NCI-H128 (cell line): Measurements from ENCODE around the gene SH3BP4.

ENCODE experiments used
- DNase-seq: peaks from one replicate; lab custom pipeline; 2025; ENCODE audit not compliant: unreplicated experiment; lab: John Stamatoyannopoulos, UW

Gene SH3BP4

GRCh38 chr2:234982096-234982834 is 30.4 kb downstream of the SH3BP4 start:
- no peak for DNase-seq

- peak; percentile 35 for DNase-seq
These were observed 31.4 kb downstream of the SH3BP4 start for GRCh38 chr2:234983011-234983726.

- DNase-seq = no peak
These were observed 33.9 kb downstream of the SH3BP4 start for GRCh38 chr2:234985608-234986245.

GRCh38 chr2:234986390-234986789 is 34.6 kb downstream of the SH3BP4 start:
- DNase-seq = no peak

GRCh38 chr2:234986876-234987720 is 35.3 kb downstream of the SH3BP4 start:
- no peak for DNase-seq

GRCh38 chr2:234987754-234988153 is 35.9 kb downstream of the SH3BP4 start:
- DNase-seq = no peak

GRCh38 chr2:234988491-234988890 is 36.7 kb downstream of the SH3BP4 start:
- DNase-seq = no peak

- DNase-seq = no peak
These were observed 37.4 kb downstream of the SH3BP4 start for GRCh38 chr2:234989183-234989701.

- DNase-seq = no peak
These were observed 38.5 kb downstream of the SH3BP4 start for GRCh38 chr2:234990300-234990699.

GRCh38 chr2:234991290-234991689 is 39.5 kb downstream of the SH3BP4 start:
- no peak for DNase-seq

GRCh38 chr2:234991793-234992192 is 40.0 kb downstream of the SH3BP4 start:
- no peak for DNase-seq

- DNase-seq = no peak
These were observed 40.4 kb downstream of the SH3BP4 start for GRCh38 chr2:234992196-234992595.

GRCh38 chr2:234992624-234993349 is 41.0 kb downstream of the SH3BP4 start:
- no peak for DNase-seq

GRCh38 chr2:234993541-234993981 is 41.7 kb downstream of the SH3BP4 start:
- DNase-seq = no peak

- no peak for DNase-seq
These were observed 42.9 kb downstream of the SH3BP4 start for GRCh38 chr2:234994438-234995321.

- no peak for DNase-seq
These were observed 43.7 kb downstream of the SH3BP4 start for GRCh38 chr2:234995332-234996068.

GRCh38 chr2:234996069-234996940 is 44.5 kb downstream of the SH3BP4 start:
- DNase-seq = no peak

GRCh38 chr2:234996941-234997270 is 45.1 kb downstream of the SH3BP4 start:
- DNase-seq = no peak
